SKM-1 treated with dmso at 0.1 percent for 144 hours (cell line): ENCODE measurements around the gene SDE2.
"Not testable (repeated sequence)": the region's sequence is repeated elsewhere in the genome, so short reads cannot be mapped to it uniquely, and the experiment has no call there.

Experiments
- DNase-seq: peaks from one replicate; lab custom pipeline; 2025; ENCODE audit not compliant: unreplicated experiment; lab: John Stamatoyannopoulos, UW

The SDE2 gene

DNA sequence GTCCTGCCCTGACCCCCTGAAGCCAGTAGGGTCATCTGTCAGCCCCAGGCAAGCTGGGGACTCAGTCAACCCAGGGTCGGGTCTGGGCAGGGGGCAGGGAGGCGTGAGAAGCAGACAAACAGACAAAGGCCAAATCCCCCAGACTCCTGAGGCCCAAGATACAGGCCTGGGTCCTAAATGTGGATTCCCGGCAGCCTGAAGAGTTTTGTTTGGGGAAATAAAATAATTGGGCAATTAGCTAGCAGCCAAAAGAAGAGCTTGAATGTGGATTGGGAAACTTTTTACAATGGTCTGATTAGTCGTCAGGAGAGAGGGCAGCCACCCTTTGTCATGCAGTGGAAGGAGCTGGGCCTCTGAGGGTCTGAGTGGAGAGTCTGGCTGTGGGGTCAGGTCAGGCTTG is 53.6 kb downstream of the SDE2 start:
- DNase-seq, result no peak

DNA sequence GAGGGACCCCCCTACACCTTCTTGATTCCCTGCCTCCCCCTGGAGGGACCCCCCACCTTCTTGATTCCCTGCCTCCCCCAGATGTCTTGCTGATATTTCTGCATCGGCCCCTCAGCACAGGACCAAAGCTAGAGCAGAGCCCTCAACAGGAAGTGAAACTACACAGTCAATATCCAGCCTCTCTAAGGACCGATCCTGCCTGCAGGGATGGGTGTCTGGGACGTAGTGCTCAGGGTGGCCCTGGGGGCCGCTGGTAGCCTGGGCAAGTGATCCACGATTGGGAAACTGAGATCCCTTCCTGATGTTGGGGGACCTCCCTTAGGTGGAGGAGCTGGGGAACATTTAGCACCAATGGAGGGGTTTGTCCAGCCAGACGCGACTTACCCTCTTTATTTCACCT is 54.2 kb downstream of the SDE2 start:
- DNase-seq, result peak; percentile 59

DNA sequence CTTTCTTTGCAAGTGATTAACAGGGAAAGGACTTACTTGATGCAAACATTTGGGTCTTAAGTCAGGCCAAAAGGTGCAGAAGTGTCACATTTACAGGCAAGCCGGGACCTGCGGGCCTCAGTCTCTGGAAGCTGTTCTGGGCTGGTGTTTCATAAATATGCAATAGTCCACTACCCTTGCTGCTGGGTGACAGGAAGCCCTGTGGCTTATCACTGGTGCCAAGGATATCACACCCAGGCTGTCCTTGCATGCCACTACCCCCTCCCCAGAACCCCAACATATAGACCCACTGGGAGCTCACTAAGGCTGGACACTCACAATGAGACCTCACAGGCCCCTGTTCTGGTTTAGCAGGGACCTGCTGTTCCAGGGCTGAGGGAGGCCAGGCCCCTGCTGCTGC is 54.8 kb downstream of the SDE2 start:
- DNase-seq, result no peak

DNA sequence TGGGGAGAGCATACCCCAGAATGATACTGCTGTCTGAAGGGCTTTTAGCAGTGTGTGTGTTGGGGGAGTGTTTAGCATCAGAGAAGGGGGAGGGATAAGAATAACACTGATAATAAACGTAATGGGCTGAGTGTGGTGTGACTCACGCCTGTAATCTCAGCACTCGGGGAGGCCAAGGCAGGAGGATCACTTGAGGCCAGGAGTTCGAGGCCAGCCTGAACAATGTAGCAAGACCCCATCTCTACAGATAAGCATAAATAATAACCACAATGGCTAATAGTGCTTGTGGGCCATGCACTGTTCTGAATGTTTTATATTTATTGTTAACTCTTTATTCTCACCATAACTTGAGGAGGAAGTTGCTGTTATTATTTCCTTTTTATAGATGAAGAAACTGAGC is 55.6 kb downstream of the SDE2 start:
- no peak for DNase-seq

DNA sequence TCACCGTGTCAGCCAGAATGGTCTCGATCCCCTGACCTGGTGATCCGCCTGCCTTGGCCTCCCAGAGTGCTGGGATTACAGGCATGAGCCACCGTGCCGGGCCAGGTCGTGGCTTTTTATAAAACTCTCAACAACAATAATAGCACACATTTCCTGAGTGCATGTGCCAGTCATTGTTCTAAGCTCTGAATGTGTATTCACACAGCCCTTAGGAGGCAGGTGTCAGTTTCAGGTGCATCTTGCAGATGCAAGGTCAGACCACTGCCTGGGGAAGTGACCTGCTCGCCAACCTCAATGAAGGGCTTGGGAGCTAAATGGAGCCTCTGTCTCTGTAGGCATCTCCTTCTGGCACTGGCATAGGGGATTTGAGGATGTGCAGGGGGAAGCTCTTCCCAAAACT is 56.6 kb downstream of the SDE2 start:
- no peak for DNase-seq

DNA sequence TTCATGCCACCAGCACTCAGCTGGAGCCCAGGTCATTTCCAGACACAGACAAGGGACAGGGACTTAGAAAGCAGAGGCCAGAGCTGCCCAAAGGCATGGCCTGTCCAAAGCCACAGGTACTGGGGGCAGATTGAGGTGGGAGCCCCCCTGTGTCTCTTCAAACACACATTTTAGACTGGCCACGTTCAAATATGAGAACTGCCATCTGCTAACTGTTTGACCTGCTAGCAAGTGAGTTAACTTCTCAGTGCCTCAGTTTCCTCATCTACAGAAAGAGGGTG is 57.3 kb downstream of the SDE2 start:
- no peak for DNase-seq

DNA sequence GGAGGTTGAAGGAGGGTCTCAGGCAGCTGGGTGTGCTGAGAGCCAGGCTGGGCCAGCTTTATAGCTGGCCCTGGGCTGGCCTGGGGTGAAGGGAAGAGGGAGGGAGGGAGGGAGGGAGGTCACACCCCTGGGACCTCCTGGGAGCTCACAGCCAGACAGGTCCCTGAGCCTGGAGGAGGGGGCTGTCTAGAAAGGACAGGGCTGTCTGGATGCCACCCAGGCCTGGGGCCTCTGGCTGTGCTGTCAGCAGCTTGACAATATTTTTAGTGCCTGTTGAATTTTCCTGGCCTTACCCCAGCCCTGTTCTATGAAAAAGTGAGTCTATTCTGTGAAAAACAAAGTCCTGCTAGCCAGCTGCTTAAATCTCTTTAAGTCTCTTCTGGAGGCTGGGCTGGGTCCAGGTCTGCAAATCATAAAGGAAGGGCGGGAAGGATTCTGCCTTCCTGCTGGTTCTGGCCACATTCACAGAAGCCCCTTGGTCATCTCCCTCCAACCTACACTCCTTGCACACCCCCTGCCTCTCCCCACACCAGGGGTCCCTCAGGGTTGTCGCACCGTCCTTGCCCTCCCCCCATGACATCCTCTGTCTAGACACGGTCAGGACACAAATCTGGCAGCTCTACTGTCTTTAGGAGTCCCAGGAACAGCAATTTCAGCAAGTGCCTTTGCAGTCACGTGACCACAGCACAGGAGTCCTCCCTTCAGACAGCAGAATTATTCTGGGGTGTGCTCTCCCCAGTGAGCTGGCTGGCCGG is 57.8 kb downstream of the SDE2 start, which contains the start of gene LEFTY2:
LEFTY2 (minus strand) TSS at position 34 of the 755 bp plus-strand sequence. CDS start 80 bp downstream, outside the sequence.
- DNase-seq, result no peak

DNA sequence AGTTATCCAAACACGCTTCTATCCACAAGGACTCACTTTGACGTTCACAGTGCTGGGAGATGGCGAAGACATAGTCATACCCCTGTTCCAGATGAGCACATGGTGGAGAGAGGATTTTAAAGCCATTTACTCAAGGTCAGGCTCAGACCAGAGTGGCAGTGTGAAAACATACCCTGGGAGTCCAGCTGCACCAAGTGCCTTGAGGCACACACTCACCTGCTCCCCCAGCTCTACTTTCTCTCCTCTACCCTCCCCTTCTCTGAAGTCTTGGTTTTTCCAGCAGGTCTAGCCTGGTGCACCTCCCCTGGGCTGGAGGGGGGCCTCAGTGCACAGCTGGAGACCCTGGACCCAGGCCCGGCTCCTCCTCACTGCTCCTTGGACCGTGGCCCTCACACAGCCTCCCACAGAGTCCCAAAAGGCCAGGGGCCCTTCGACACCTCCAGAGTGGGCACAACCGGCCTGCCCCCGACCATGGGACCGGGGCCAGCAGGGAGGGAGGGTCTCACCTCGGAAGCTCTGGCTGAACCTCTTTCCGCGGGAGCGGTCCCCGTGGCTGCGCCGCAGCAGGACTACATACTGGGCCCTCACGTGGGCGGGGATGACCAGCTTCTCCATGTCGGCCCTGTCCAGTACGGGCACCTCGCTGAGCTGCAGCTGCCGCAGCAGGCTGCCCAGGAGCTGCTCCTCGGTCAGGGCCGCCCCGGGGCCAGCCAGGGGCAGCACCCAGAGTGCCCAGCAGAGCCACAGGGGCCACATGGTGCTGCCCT is 58.6 kb downstream of the SDE2 start:
- DNase-seq, result no peak

DNA sequence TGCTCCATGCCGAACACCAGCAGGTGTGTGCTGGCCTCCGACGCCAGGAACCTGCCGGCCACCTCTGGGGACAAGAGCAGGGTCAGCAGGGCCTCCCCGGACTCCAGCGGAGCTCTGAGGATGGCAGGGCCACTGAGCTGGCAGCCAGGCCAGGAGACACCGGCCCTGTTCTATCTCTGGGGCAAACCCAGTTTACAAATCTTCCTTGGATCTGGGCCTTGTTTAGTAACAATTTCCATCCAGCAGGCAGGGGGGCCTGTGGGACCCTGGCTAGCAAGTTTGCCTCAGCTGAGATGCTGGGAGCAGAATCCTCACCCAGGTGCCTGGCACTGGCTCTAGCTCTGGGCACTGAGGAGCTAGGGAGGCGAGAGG is 59.2 kb downstream of the SDE2 start:
- not testable (repeated sequence) for DNase-seq

DNA sequence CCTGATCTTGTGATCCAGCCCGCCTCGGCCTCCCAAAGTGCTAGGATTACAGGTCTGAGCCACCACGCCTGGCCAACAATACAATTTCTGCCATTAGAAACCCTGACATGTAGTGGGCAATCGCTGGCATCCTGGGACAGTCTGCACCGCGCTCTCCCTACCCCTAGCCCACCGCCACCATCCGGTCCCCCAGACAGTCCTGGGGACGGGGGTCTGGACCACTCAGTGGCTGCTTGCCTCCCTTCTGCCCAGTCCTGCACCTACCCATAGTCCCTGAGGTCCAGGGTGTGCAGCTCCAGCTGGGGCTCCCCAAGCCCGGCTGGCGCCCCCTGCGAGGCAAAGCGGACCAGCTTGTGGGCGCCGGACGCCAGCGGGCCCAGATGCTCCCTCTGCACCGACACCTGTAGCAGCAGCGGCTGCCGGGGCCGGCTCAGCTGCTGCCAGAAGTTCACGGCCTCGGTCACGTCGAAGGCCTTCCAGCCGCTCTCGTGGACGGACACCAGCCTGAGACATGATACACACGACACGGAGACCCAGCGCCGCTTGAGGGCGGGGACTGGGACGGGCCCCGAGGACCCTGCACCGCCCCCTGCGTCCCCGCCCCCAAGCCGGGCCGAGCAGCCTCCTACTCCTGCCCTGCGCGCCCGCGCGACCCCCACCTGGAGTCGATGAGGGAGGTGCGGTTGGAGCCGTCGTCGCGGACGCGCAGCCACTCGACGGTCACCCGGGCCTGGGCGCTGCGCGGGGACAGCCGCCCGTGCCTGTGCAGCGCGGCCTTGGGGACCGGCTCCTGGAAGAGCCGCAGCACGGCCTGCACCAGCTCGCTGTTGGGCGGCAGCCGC is 59.8 kb downstream of the SDE2 start:
- not testable (repeated sequence) for DNase-seq

DNA sequence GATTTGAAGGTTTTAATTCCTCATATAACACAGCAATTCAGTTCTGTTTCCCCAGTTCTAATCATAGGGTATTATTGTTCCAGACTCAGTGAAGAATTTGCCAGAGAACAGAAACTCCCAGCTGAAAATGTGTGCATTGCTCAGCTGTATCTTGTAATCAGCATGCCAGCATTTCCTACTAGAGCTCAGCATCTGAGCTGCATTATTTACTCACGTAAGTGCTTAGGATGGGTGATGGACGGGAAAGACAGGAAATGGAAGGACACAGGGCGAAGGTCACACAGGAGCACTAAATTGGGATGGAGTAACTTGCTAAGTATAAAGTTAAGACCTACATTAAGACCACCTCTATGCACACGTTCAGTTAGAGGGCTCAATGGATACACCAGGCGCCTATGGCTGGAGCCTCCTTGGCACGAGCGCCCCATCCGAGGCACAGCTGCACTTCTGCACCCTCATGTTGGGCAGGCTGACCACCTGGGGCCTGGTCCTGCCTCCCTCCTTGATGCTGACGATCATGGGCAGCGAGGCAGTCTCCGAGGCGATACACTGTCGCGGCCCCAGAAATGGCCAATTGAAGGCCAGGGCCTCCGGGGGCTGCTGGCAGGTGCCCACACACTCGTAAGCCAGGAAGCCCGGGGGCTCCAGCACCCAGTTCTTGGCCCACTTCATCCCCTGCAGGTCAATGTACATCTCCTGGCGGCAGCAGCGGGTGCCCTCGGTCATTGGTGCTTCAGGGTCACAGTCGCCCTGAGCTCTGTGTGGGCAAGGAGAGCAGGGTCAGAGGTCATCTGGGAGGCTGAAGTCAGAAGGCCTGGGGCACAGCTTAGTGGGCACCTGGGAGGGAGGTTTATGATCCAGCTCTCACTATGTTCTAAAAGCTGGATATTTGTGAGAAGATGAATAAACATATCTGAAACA is 61.8 kb downstream of the SDE2 start:
- DNase-seq, result no peak

DNA sequence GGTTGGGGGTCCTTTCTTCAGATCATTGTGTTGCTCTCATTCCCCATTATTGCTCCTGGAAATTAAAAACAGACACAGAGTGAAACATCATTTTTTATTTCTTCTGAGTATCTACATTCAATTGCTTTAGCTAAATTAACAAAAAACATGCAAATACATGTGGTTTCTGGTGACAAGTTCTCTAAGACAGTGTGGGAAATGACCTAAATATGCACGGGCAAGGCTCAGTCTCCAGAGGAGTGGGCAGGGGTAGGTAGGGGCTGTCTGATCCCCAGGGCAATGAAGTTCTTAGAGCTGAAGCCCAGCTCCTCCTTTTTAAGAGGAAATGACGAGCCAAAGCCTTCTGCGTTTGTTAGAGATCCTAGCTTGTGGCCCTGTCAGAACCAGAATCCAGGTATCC is 62.6 kb downstream of the SDE2 start:
- DNase-seq, result no peak

DNA sequence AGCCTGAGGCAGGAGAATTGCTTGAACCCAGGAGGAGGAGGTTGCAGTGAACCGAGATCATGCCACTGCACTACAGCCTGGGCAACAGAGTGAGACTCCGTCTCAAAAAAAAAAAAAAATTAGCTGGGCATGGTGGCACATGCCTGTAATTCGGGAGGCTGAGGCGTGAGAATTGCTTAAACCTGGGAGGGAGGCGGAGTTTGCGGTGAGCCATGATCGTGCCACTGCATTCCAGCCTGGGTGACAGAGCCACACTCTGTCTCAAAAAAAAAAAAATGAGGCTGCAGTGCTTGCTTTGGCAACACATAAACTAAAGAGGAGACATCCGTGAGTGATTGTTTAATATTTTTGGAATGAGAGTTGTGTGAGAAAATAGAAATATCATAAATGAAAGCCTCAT is 63.1 kb downstream of the SDE2 start:
- DNase-seq, result not testable (repeated sequence)

DNA sequence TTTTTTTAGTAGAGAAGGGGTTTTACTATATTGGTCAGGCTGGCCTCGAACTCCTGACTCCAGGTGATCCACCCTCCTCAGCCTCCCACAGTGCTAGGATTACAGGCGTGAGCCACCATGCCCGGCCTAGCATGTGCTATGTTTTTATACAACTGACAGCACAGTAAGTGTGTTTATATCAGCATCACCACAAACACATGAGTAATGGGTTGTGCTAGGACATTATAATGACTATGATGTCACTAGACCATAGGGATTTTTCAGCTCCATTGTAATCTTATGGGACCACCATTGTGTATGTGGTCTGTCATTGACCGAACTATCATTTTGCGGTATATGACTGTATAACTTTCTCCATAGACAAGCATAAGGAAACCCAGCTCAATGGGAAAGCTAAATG is 64.4 kb downstream of the SDE2 start:
- no peak for DNase-seq

DNA sequence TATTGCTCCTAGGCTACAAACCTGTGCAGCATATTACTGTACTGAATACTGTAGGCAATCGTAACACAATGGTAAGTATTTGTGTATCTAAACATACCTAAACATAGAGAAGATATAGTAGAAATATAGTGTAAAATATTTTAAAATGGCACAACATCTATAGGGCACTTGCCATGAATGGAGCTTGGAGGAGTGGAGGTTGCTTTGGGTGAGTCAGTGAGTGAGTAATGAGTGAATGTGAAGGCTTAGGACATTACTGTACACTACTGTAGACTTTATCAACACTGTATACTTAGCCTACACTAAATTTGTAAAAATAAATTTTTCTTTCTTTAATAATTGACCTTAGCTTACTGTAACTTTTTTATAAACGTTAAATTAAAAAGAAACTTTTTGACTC is 66.1 kb downstream of the SDE2 start:
- no peak for DNase-seq
